ENCODE data around the gene USP47.

DNA sequence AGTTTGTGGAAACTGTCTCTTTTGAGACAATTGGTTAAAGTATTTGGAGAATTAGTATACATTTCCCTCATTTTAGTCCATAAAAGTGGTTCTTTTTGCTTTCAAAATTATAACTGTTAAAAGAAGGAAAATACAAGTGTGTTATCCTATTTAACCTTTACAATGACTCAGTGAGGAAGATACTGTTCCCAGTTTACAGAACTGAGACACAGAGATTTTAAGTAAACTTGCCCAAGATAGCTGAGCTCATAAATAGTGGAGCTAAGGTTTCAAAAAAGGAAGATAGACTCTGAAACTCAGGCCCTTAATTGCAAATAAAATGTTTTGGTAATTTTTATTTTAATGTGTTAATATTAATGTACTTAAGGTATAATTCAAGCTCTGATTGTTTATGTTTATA is 107.7 kb downstream of the USP47 start:
- TF ChIP-seq EZH2 (IDR thresholded peaks at IDR 0.05; ENCODE audit: insufficient read depth, poor library complexity, severe bottlenecking) (no peak), EZH2phosphoT487 (IDR thresholded peaks at IDR 0.05; ENCODE audit: insufficient read depth, low read depth) (no peak)

All from GM23248 (cell line).